HG02938 (cell line): ENCODE results near the gene VWA8.
"Not testable (repeated sequence)": the region's sequence is repeated elsewhere in the genome, so short reads cannot be mapped to it uniquely, and the experiment has no call there.

ENCODE experiments used
- ATAC-seq: cut with Tn5 transposase; IDR thresholded peaks from one replicate; pipeline ENCODE4 v1.9.1; 2021; ENCODE audit warnings: mild to moderate bottlenecking, moderate library complexity; ENCODE audit not compliant: unreplicated experiment

VWA8 gene

DNA sequence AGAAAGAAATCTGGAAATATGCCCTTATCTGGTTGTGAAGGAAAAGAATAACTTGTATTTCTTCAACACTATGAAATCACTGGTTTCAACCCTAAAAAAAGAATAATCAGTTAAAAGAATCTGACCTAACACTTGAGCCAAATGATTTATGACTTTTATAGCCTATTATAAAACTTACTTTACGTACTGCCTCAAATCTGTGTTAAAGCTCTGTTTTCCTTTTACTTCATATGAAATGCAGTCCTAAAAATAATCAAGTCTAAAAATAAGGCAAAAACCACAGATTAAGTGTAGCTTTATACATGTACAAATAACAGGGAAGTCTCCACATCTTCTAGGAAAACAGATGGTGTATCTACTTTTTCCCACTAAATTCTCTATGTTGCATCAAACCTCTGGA, 101.3 kb downstream of the VWA8 start:
- no peak for ATAC-seq

DNA sequence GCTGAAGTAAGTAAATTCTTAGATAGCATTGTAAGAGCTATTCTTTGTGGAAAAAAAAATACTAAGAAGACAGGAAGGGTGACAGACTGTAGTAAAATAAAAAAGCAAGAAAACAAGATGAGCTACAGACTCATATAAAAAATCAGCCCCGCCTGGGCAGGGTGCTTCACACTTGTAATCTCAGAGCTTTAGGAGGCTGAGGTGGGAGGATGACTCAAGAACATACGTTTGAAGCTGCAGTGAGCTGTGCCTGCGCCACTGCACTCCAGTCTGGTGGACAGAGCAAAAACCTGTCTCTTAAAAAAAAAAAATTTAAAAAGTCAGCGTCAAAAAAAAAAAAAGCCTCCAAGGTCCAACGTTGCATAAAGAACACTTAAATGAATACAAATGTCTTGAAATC, 102.1 kb downstream of the VWA8 start:
- no peak for ATAC-seq

DNA sequence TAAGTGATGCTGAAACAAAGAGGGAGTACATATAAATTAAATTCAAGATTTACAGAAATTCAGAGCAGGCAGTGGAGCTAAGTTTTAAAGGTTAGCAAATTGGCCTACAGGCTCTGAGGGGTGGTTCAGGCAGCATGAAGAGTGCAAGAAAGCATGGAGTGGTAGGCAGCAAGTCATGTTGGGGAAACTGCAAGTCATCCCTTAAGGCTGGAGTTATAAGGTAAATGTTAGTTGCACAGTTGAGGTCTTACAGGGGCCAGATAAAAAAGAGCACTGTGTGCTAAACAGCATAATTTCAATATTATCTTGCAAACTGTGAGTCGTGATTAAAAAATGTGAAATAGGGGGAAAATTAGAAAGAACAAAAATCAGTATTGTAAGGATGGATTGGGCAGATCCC, 106.2 kb downstream of the VWA8 start:
- no peak for ATAC-seq

DNA sequence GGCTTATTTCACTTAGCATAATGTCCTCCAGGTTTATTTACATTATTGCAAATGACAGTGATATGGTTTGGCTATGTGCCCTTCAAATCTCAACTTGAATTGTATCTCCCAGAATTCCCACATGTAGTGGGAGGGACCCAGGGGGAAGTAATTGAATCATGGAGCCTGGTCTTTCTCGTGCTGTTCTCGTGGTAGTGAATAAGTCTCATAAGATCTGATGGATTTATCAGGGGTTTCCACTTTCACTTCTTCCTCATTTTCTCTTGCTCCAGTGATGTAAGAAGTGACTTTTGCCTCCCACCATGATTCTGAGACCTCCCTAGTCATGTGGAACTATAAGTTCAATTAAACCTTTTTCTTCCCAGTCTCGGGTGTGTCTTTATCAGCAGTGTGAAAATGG, 109.6 kb downstream of the VWA8 start:
- ATAC-seq: no peak

DNA sequence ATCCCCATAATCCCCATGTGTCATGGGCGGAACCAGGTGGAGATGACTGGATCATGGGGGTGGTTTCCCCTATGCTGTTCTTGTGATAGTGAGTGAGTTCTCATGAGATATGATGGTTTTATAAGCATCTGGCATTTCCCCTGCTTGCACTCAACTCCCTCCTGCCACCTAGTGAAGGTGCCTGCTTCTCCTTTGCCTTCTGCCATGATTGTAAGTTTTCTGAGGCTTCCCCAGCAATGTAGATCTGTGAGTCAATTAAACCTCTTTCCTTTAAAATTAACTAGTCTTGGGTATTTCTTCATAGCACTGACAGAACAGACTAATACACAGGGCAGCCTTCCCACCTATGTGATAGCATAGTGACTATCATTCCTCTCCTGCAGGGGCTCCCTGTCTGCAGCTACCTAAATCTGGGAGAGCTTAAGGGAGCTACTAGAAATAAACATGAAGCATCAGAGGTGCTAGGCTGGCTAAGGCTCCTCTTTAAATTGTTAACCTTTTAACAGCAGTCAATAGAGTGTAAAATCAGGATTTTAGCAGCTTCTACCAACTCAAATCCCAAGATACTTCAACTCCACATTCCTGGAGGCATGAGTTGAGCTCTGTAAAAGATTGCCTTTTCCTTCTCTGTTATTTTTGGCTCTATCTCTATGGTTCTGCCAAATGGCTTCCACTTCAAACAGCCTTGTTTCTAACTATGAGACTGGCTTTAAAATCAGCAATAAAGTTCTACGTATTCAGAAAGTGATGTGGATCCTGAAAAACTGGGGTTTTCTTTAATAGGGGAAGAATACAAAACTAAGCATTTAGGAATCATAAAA, 112.3 kb downstream of the VWA8 start:
- no peak for ATAC-seq

DNA sequence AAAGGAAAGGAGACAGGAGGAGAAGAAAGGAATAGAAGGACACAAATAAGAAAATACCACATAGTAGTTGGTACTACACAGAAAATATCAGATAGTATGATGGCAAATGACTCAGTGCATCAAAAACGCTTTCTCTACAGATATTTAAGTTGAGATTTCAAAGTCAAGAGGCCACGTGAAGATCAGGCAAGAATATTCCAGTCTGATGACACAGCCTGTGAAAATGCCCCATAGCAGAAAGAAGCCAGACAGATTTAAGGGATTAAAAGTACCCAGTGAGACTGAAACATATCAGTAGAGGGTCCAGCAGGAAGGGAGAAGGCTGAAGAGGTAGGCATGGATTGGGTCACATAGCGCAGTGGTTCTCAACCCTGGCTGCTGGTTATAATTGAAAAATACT, 113.7 kb downstream of the VWA8 start:
- no peak for ATAC-seq

DNA sequence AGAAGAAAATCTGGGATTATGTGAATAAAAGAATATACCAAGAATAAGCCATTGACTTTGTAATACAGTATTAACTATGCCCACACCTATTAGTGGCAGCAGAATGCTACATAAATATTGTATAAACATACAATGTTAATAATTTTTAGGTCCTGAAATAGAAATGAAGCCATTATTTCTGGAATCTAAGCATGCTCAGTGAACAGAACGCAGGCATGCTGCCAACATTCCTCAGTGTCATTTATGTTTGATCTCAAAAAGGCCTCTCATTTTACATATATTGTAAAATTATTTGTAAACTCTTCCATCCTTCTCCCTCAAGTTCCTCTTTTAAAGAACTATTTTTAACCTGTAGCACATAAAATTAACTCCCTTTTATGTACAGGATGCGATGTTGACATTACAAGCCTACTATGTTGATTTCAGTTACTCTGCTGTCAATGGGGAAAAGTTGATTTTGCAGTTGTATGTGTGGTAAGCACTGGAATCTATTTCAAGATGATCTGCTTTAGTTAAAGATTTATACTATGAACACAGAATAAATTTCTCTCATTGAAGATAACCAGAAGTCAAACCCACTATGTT, 118.8 kb downstream of the VWA8 start:
- ATAC-seq: no peak

DNA sequence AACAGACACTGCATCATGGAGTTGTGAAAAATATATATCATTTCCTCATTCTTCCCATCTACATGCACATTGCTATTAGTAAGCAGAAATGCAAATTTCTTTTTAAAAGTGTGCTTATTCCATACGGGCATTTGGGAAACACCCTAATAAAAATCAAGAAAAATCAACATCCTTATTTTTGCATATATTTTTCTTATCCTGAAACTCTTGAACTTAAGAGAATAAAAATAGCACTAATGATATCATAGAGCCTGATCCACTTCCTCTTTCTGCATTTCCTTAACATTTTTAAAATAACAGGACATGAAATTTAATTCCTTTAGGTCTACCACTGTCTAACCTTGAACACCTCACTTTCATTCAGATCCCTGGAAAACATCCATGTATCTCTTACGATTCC, 123.3 kb downstream of the VWA8 start:
- no peak for ATAC-seq

DNA sequence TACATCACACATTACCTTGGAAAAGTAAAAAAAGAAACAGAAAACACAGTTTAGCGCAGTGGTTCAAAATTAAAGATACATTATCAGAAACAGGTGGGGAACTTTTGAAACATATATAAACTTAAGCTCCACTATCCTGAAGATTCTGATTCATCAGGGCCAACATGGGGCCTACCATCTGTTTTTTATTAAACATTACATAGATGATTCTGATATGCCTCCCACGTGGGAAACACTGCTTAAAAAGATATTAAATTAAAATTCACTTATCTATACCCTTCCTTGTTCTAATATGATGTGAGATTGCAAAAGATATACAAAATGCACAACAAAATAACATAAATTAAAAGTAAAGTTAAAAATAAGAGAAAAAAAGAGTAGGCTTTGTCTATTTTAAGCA, 125.0 kb downstream of the VWA8 start:
- ATAC-seq: no peak

DNA sequence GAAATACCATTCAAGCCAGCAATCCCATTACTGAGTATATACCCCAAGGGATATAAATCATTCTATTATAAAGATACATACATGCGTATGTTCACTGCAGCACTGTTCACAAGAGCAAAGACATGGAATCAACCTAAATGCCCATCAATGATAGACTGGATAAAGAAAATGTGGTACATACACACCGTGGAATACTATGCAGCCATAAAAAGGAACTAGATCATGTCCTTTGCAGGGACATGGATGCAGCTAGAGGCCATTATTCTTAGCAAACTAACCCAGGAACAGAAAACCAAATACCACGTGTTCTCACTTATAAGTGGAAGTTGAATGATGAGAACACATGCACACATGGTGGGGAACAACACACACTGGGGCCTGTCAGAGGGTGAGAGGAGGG, 126.2 kb downstream of the VWA8 start:
- not testable (repeated sequence) for ATAC-seq

DNA sequence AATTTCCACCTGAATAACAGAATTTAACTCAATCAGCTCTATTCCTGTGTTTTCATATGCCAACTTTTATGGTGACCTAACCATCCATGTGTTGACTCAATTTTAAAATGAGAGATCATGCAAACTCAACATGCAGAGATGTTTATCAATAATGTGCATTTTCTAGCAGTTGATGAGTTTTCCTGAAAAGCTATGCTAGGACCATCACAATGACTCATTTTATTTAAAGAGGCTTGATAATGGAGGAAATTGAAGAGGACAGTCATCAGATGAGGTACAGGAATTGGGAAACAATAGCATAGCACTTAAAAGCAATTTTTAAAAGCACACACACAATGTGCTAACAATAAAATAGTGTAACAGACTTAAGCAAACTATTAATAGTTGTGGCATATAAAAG, 127.1 kb downstream of the VWA8 start:
- ATAC-seq: no peak

DNA sequence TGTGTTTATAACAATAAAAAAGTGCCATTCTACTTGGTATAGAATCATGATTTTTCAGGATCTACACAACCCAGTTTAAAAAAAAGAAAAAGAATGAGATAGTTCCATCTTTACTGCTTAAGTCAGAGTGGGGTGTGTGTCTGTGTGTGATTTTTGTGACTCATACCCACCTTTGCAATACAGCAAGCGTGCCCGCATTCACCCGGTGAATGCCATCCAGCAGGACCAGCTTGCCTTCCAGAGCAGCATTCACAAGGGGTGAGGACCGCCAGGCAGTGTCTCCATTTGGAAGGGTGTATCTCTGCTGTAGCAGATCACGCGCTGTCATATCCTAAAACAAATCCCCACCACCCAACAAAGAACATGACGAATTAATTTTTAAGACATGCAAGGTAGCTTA, 127.7 kb downstream of the VWA8 start:
- ATAC-seq: no peak

DNA sequence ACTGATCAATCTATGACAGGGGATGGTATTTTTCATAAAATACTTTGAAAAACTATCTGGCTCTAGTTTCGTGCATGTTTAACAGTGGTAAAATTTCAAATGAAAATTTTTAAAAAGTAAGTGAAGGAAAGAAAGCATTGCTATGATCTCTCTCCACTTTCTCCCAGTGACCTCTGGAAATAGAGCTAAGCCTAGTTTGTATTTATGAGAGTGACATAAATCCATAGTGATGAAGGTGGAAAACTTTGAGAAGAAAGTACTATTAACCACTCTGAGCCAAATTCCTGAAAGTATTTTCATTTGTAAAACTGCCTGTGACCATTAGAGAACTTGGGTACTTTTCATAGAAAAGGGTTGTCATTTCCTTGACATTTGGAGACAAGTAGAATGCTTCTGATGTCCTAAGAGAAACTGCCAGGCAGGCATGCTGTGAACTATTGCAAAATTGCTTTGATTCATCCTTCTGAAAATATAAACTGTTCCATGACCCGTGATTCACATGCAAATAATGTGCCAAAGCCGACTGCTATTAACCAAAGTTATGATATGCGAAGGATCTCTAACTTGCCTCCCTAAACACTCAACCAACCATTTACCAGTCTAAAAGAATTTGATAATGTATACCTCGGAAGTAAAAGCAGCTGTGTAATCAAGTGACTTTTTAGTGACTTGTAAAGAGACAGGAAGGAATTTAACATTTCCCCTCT, 133.2 kb downstream of the VWA8 start:
- ATAC-seq: no peak

DNA sequence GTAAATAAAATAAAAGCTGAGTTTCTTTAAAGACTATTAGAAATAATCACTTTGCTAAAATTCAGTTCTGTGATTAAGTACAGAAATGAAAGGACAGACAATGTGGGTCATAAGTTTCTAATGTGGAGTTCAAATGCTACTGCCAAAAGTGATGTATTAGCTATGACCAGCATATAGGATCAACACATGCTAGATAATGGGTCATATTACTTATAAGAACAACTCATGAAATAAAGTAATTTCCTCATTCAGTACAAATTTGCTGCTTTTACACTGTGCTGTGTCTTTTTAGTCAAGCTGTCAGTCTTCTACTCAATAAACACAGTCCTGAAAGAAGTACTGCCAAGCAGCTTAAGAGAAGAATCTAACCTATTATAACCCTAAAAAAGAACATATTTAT, 135.2 kb downstream of the VWA8 start:
- ATAC-seq: no peak

DNA sequence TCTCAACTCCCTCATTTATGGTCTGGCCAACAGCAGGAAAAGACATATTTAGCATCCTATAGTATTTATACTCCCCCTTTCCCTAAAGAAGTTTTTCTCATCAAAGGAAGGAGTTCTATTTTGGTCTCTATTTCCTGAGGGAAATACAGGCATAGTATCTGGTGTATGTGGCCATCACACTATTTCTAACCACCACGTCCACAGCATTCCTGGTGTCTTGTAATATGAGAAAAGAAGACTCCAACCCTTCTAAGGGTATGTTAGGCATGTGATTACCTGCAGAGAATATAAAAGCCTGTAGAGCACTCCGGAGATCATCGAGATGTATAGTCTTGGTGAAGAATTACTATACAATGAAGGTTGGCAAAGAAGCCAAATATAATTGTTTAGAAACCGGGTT, 137.4 kb downstream of the VWA8 start:
- ATAC-seq: no peak

DNA sequence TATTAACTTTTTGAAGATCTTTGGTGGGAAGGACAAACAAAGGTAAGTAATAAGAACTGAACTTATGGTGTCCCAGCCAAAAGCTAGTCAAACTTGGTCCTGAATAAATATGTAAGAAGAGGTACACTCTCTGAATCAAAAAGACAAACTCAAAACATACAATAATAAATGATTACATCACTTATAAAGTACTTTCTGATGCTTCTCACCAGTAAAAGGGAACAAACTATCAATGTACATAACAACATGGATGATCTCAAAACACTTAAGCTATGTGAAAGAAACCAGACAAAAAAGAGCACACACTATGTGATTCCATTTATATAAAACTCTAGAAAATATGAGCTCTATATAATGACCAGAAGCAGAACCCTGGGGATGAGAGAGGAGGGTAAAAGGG, 138.3 kb downstream of the VWA8 start:
- ATAC-seq: no peak

DNA sequence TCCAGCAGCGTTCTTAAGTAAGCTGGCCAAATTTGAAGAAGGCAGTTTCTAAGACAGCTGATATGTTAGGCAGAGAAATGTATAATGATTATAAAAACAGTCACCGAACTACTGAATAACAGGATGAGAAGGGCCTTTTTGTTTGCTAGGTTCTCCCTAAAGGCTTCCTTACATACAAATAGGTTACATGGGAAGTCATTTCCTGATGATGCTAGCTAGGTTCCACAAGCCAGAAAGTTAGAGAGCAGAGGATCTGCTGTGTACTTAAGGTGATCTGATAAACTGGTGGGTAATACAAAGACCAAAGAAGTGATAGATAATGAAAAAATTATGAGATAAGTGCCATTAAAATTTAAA, 139.7 kb downstream of the VWA8 start:
- ATAC-seq: no peak

DNA sequence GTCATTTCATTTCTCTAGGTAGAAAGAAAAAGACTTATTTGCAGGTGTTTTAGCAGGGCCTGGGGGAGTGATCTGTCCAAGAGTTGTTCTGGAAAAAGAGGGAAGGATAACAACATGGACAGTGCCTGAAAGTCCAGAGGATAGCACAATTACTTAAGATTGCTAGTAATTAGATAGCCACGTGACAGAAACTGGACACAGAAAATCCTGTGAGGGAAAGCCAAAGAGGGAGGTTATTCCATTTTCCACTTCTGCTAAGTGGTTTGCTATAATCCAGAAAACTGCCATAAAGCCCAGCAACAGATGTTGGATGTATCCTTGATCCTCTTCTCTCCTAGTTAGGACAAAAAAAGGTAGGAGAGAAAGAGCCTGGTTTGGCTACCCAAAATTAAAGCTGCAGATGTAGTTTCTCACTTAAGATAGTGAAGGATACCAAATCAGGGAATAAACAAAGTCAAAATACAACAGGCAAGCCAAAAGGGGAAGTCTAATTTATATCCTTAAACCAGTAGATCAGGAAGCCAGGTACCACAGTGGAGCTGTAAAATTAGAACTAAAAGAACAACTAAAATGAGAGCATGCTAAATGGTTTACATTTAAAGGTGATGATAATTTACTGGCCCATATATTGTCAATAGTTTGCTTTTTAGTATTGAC, 140.2 kb downstream of the VWA8 start:
- ATAC-seq: no peak

DNA sequence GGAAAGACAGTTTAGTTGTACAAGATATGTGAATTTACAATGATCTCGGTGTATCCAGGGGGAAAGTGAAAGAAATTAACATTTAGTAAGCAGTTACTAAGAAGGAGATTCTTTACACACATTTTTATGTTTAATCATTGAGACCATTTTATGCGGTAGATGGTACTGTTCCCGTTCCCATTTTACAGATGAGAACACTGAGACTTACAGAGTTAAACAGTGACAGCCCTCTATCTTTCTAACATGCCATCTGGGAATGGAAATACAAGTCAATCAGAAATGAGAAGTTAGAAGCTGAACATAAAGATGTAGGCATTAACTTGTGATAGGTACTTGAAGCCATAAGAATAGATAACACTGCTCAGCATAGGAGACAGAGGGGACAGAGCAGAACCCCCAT, 144.9 kb downstream of the VWA8 start:
- no peak for ATAC-seq

DNA sequence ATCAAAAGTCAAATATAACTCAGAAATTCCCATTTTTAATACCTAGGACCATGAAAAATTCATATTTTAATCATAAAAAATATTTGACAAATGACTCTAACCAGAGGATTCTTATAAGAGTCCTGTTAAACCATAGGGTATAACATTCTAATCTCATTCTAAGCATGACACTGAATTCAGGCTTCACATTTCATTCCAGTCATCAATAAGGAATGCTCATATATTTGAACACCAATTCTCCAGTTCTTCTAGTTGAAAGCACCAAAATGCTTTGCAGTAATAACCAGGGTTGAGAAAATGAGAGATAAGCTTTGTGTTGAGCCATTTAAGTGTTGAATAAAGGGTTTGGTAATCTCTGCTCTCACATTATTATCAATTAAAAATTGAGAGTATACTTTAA, 147.5 kb downstream of the VWA8 start:
- no peak for ATAC-seq

DNA sequence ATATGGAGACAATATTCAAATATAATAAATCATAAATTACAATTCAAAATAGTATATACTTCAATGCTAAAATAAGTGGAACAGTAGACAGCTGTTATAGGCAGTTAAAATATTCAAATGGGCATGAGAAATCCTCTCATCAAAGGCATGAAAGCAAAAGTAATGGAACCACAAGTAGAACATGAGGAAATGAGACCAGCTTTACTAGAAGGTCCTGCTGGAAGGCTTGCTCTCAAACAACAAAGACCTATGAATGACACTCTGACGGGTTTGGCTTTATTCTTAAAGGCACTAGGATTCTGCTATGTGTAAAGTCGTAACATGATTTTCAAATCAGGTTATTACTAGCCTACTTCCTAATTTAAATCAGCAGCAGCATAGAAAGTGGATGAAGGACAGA, 148.1 kb downstream of the VWA8 start:
- peak; percentile 75 for ATAC-seq

DNA sequence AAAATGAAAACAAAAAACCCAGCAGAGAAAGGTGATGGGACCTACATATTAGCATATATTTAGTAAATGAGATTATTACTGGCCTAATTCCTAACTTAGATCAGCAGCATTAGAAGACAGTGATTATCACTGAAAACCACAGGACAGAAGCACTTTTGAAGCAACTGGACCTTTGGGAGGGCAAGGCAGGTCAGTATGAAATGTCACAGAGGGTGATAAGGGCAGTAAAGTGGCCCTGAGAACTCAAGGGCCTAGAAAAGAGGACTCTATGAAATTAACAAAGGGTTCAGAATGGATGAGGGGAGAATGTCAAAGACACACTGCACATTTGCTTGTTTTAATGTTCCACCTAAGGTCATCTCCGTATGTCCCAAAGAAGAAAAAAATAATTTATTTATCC, 148.7 kb downstream of the VWA8 start:
- ATAC-seq: no peak
